Panc1 (cell line): Measurements from ENCODE around the gene CLDN5. TPM values are rescaled to one million over a fixed set of nuclear protein-coding genes. Genes with fewer than 3 reads are reported as not detected.

Source experiments
- ATAC-seq: fragments of 200-7000 bp; cut with Tn5 transposase; 2 replicates; pipeline ENCODE4 v1.9.1; 2020; ENCODE audit warnings: mild to moderate bottlenecking, moderate library complexity
- BruUV-seq: library from RNA; stranded (reverse); fragments of 400-500 nt; replicated peaks from 2 replicates; lab custom pipeline; 2021; lab: Mats Ljungman, UMichigan
- CTCF ChIA-PET: fragments of 300-600 bp; sonication (Branson Sonifier 250); formaldehyde crosslinking; loops from one replicate; lab custom pipeline; 2022; ENCODE audit warnings: antibody characterized with exemption; lab: Charles Lee
- POLR2A ChIA-PET: fragments of 300-600 bp; sonication (Branson Sonifier 250); formaldehyde crosslinking; loops from one replicate; lab custom pipeline; 2022; ENCODE audit warnings: antibody characterized with exemption; lab: Charles Lee
- DNase-seq: peaks from one replicate; pipeline ENCODE4 v3.0.0-alpha.2; 2010; ENCODE audit warnings: low read depth, low spot score
- H3K27ac ChIP-seq: 2 replicates; pipeline ENCODE4 v1.5.1; 2011; ENCODE audit warnings: mild to moderate bottlenecking, low read length, inconsistent platforms
- H3K27me3 ChIP-seq: fragments of 200-500 bp; sonication (Bioruptor generic); 2 replicates; pipeline ENCODE4 v1.6.0; 2014; ENCODE audit warnings: low read length, inconsistent platforms; ENCODE audit not compliant: control insufficient read depth, insufficient read depth
- H3K36me3 ChIP-seq: fragments of 200-500 bp; sonication (Bioruptor generic); 2 replicates; pipeline ENCODE4 v1.5.1; 2014; ENCODE audit warnings: inconsistent platforms, mild to moderate bottlenecking, low read length, moderate library complexity; ENCODE audit not compliant: control insufficient read depth, insufficient read depth
- H3K4me1 ChIP-seq: 2 replicates; pipeline ENCODE4 v1.5.1; 2011; ENCODE audit warnings: inconsistent platforms, mild to moderate bottlenecking, low read length, moderate library complexity; ENCODE audit not compliant: control insufficient read depth, insufficient read depth
- H3K4me3 ChIP-seq, 2 experiments: 2 replicates each; pipeline ENCODE4 v1.5.1; 2011 to 2012; ENCODE audit warnings: low read depth in 2 of 2, low read length in 2 of 2, mild to moderate bottlenecking in 2 of 2, inconsistent platforms in 1 of 2, moderate library complexity in 1 of 2
- H3K9me3 ChIP-seq: fragments of 200-500 bp; sonication (Bioruptor generic); 2 replicates; pipeline ENCODE4 v1.5.1; 2014; ENCODE audit warnings: low read depth, mild to moderate bottlenecking, inconsistent platforms, low read length, moderate library complexity; ENCODE audit not compliant: control insufficient read depth, insufficient read depth
- POLR2AphosphoS5 ChIP-seq: IDR thresholded peaks from 2 replicates; pipeline ENCODE4 v1.6.1; 2012; ENCODE audit warnings: mild to moderate bottlenecking, low read depth, low read length, moderate library complexity
- SIN3A ChIP-seq: IDR thresholded peaks from 2 replicates; pipeline ENCODE4 v1.6.1; 2012; ENCODE audit warnings: low read depth, mild to moderate bottlenecking, low read length, moderate library complexity, borderline replicate concordance; ENCODE audit not compliant: insufficient read depth
- TCF7L2 ChIP-seq: IDR thresholded peaks from 2 replicates; pipeline ENCODE4 v1.6.1; 2011; ENCODE audit warnings: mild to moderate bottlenecking, low read depth, low read length, inconsistent platforms
- in situ Hi-C: cut with HindIII; loops from 2 replicates; pipeline ENCODE4 v1.10.0; 2016; ENCODE audit warnings: low sequenced_read_pairs, low pct_unique_long_range_greater_than_20kb
- intact Hi-C: fragments of 100-400 bp; cut with micrococcal nuclease; formaldehyde crosslinking; loops from one replicate; pipeline ENCODE4 v1.10.0; 2022; ENCODE audit not compliant: unreplicated experiment
- total RNA-seq: library from RNA; stranded (reverse); gene quantifications from one replicate; pipeline ENCODE4 v1.2.1, GENCODE V29; 2021; ENCODE audit not compliant: unreplicated experiment
- TF ChIP-seq, protein P1 (sequence below): fragments of 450-650 bp; IDR thresholded peaks from 2 replicates; pipeline ENCODE4 v1.5.1; 2017; ENCODE audit warnings: mild to moderate bottlenecking
- TF ChIP-seq, protein P2 (sequence below), 2 experiments: IDR thresholded peaks; 2 replicates each; pipeline ENCODE4 v1.6.1; 2011 to 2012; ENCODE audit warnings: low read depth in 2 of 2, control low read depth in 1 of 2, low read length in 1 of 2, mild to moderate bottlenecking in 1 of 2, moderate library complexity in 1 of 2; ENCODE audit not compliant: insufficient read depth in 1 of 2

CLDN5 gene
- total RNA-seq, 1 experiment from 2014 or later = 0.18 TPM

DNA sequence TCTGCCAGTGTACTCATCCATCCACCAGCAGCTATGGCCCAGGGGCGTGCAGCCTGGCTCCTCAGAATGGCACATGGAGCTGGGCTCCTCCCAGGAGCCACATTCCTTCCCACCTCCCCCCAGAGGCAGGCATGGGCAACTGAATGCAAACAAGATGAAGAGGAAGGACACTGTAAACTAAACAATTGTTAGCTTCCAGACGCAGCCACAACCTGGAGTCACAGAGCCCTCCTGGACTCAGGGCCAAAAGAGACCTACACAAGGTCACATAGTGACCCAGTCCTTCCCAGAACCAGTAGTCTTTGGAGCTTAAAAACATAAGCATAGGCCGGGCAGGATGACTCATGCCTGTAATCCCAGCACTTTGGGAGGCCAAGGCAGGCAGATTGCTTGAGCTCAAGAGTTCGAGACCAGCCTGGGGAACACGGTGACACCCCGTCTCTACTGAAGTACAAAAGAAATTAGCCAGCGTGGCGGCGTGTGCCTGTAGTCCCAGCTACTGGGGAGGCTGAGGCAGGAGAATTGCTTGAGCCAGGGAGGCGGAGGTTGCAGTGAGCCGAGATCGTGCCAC is 30.7 kb upstream of the CLDN5 start:
- Histone ChIP-seq H3K27me3 (no peaks in the 10 kb centered on the region), H3K36me3 (no peaks in the 10 kb centered on the region), H3K27ac (no peak overlapping the region), H3K4me3 (no peak overlapping the region), H3K9me3 (no peaks in the 10 kb centered on the region), H3K4me1 (no peaks in the 10 kb centered on the region)
- BruUV-seq = no TSS peak
- DNase-seq = no peak
- POLR2A ChIA-PET = no interaction called here
- intact Hi-C loops = no loop called here
- TF ChIP-seq, protein P1, sequence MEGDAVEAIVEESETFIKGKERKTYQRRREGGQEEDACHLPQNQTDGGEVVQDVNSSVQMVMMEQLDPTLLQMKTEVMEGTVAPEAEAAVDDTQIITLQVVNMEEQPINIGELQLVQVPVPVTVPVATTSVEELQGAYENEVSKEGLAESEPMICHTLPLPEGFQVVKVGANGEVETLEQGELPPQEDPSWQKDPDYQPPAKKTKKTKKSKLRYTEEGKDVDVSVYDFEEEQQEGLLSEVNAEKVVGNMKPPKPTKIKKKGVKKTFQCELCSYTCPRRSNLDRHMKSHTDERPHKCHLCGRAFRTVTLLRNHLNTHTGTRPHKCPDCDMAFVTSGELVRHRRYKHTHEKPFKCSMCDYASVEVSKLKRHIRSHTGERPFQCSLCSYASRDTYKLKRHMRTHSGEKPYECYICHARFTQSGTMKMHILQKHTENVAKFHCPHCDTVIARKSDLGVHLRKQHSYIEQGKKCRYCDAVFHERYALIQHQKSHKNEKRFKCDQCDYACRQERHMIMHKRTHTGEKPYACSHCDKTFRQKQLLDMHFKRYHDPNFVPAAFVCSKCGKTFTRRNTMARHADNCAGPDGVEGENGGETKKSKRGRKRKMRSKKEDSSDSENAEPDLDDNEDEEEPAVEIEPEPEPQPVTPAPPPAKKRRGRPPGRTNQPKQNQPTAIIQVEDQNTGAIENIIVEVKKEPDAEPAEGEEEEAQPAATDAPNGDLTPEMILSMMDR = no peak
- TF ChIP-seq SIN3A = no peak
- no peak for TF ChIP-seq POLR2AphosphoS5
- TF ChIP-seq, protein P2, sequence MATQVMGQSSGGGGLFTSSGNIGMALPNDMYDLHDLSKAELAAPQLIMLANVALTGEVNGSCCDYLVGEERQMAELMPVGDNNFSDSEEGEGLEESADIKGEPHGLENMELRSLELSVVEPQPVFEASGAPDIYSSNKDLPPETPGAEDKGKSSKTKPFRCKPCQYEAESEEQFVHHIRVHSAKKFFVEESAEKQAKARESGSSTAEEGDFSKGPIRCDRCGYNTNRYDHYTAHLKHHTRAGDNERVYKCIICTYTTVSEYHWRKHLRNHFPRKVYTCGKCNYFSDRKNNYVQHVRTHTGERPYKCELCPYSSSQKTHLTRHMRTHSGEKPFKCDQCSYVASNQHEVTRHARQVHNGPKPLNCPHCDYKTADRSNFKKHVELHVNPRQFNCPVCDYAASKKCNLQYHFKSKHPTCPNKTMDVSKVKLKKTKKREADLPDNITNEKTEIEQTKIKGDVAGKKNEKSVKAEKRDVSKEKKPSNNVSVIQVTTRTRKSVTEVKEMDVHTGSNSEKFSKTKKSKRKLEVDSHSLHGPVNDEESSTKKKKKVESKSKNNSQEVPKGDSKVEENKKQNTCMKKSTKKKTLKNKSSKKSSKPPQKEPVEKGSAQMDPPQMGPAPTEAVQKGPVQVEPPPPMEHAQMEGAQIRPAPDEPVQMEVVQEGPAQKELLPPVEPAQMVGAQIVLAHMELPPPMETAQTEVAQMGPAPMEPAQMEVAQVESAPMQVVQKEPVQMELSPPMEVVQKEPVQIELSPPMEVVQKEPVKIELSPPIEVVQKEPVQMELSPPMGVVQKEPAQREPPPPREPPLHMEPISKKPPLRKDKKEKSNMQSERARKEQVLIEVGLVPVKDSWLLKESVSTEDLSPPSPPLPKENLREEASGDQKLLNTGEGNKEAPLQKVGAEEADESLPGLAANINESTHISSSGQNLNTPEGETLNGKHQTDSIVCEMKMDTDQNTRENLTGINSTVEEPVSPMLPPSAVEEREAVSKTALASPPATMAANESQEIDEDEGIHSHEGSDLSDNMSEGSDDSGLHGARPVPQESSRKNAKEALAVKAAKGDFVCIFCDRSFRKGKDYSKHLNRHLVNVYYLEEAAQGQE (IDR thresholded peaks at IDR 0.05; ENCODE audit: insufficient read depth in 1 of 2, low read depth in 2 of 2, low read length in 1 of 2) = no peak
- no peak for TF ChIP-seq TCF7L2
- CTCF ChIA-PET = interaction anchor here (0.6 kb wide), 2 partner anchors 57 to 376 kb away, joined by 3 to 6 read pairs; no protein-coding TSS in a partner anchor
- in situ Hi-C loops = no loop called here
- peak; percentile 84 for ATAC-seq

DNA sequence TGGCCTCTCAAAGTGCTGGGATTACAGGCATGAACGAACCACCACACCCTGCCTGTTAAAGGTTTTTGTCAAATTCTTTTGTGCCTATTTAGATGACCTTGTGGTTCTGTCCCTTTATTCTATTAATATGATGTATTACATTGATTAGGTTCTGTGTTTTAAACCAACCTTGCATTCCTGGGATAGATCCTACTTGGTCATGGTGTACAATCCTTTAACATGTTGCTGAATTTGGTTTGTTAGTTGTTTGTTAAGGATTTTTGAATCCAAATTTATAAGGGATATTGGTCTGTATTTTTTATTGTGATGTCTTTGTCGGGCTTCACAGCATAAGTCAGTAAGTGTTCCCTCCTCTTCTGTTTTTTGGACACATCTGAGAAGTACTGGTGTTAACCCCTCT is 29.0 kb upstream of the CLDN5 start:
- ATAC-seq (no peak), DNase-seq (no peak)
- H3K9me3 ChIP-seq = no peaks in the 10 kb centered on the region
- no peak overlapping the region for H3K4me3 ChIP-seq
- in situ Hi-C loops (no loop called here), intact Hi-C loops (no loop called here)
- H3K4me1 ChIP-seq = no peaks in the 10 kb centered on the region
- CTCF ChIA-PET = no interaction called here
- no peaks in the 10 kb centered on the region for H3K27me3 ChIP-seq
- no peak overlapping the region for H3K27ac ChIP-seq
- no peaks in the 10 kb centered on the region for H3K36me3 ChIP-seq
- POLR2A ChIA-PET = no interaction called here
- BruUV-seq = no TSS peak
- no peak for TF ChIP-seq SIN3A
- no peak for TF ChIP-seq POLR2AphosphoS5

DNA sequence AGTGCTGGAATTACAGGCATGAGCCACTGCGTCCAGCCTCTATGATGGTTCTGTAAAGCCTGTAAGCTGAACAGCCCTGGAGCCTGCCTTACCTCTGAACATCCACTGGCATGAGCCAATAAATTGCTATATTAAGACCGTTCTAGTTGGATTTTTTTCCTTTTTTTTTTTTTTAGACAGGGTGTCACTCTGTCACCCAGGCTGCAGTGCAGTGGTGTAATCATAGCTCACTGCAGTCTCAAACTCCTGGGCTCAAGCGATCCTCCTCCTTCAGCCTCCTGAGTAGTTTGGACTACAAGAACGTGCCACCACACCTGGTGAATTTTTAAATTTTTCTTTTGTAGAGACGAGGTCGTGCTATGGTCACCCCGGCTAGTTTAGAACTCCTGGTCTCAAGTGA is 26.2 kb upstream of the CLDN5 start:
- in situ Hi-C loops (no loop called here), intact Hi-C loops (no loop called here)
- no peak for ATAC-seq
- Histone ChIP-seq H3K4me3 (no peak overlapping the region), H3K27ac (no peak overlapping the region), H3K27me3 (no peaks in the 10 kb centered on the region), H3K4me1 (no peaks in the 10 kb centered on the region), H3K36me3 (no peaks in the 10 kb centered on the region), H3K9me3 (no peaks in the 10 kb centered on the region)
- no peak for DNase-seq
- CTCF ChIA-PET = no interaction called here
- POLR2A ChIA-PET = no interaction called here
- TF ChIP-seq, protein P1 = no peak
- TF ChIP-seq POLR2AphosphoS5 = no peak
- TF ChIP-seq, protein P2 (IDR thresholded peaks at IDR 0.05; ENCODE audit: insufficient read depth in 1 of 2, low read depth in 2 of 2, low read length in 1 of 2) = no peak
- TF ChIP-seq TCF7L2 = no peak
- no peak for TF ChIP-seq SIN3A
- BruUV-seq = no TSS peak
